Stimulated activated CD8-positive, alpha-beta memory T cell treated with anti-CD3 and anti-CD28 coated beads, Interleukin-15, amount 100 ng/mL, for 4 hours (primary cell): ENCODE data around the gene VTI1A.
"Not testable (repeated sequence)": the region's sequence is repeated elsewhere in the genome, so short reads cannot be mapped to it uniquely, and the experiment has no call there.

ENCODE experiments used
- DNase-seq, 2 donors: peaks; one replicate each; pipeline ENCODE4 v3.0.0-alpha.2; 2020; ENCODE audit warnings: low read depth in 2 of 2

Gene VTI1A

GRCh38 chr10:112446855-112447619 lies at the start of gene VTI1A, which contains the start of gene ZDHHC6:
VTI1A (plus strand) TSS chr10:112447215; CDS start chr10:112447374, 159 bp downstream.
ZDHHC6 (minus strand) TSS chr10:112446914; CDS start chr10:112445436, 1,478 bp downstream.
- peak; percentile 62 to 70 for DNase-seq

- no peak for DNase-seq
Observed at GRCh38 chr10:112397592-112397991, 49.4 kb upstream of the VTI1A start.

GRCh38 chr10:112402917-112403316 lies 44.1 kb upstream of the VTI1A start:
- DNase-seq, result no peak

- no peak for DNase-seq
Observed at GRCh38 chr10:112404617-112405016, 42.4 kb upstream of the VTI1A start.

- DNase-seq, result not testable (repeated sequence)
Observed at GRCh38 chr10:112406806-112407205, 40.2 kb upstream of the VTI1A start.

GRCh38 chr10:112407696-112408095 lies 39.3 kb upstream of the VTI1A start:
- no peak for DNase-seq

- no peak for DNase-seq
Observed at GRCh38 chr10:112409299-112409698, 37.7 kb upstream of the VTI1A start.

- DNase-seq, result no peak
Observed at GRCh38 chr10:112409755-112410154, 37.3 kb upstream of the VTI1A start.

- no peak for DNase-seq
Observed at GRCh38 chr10:112412696-112413095, 34.3 kb upstream of the VTI1A start.

GRCh38 chr10:112421731-112422130 lies 25.3 kb upstream of the VTI1A start:
- DNase-seq, result no peak

- no peak for DNase-seq
Observed at GRCh38 chr10:112424651-112425050, 22.4 kb upstream of the VTI1A start.

GRCh38 chr10:112426111-112426510 lies 20.9 kb upstream of the VTI1A start:
- DNase-seq, result no peak

- no peak for DNase-seq
Observed at GRCh38 chr10:112429147-112429546, 17.9 kb upstream of the VTI1A start.

- DNase-seq, result no peak
Observed at GRCh38 chr10:112429654-112430230, 17.3 kb upstream of the VTI1A start.

- no peak for DNase-seq
Observed at GRCh38 chr10:112433136-112433535, 13.9 kb upstream of the VTI1A start.

- no peak for DNase-seq
Observed at GRCh38 chr10:112434988-112435619, 11.9 kb upstream of the VTI1A start.

GRCh38 chr10:112438356-112438755 lies 8.7 kb upstream of the VTI1A start:
- DNase-seq, result no peak

- DNase-seq, result no peak
Observed at GRCh38 chr10:112441520-112441919, 5.5 kb upstream of the VTI1A start.

GRCh38 chr10:112442063-112442462 lies 5.0 kb upstream of the VTI1A start:
- DNase-seq, result no peak

GRCh38 chr10:112446055-112446854 lies 760 bp upstream of the VTI1A start:
- no peak for DNase-seq

- DNase-seq, result no peak
Observed at GRCh38 chr10:112447620-112447928, 559 bp downstream of the VTI1A start.

GRCh38 chr10:112448888-112449287 lies 1.9 kb downstream of the VTI1A start:
- DNase-seq, result no peak
